Measurements from ENCODE around the gene SKAP2. TPM values are rescaled to one million over a fixed set of nuclear protein-coding genes. Genes with fewer than 3 reads are reported as not detected.

SKAP2 gene
- total RNA-seq, 1 experiment from 2014 or later = 3.2 TPM

DNA sequence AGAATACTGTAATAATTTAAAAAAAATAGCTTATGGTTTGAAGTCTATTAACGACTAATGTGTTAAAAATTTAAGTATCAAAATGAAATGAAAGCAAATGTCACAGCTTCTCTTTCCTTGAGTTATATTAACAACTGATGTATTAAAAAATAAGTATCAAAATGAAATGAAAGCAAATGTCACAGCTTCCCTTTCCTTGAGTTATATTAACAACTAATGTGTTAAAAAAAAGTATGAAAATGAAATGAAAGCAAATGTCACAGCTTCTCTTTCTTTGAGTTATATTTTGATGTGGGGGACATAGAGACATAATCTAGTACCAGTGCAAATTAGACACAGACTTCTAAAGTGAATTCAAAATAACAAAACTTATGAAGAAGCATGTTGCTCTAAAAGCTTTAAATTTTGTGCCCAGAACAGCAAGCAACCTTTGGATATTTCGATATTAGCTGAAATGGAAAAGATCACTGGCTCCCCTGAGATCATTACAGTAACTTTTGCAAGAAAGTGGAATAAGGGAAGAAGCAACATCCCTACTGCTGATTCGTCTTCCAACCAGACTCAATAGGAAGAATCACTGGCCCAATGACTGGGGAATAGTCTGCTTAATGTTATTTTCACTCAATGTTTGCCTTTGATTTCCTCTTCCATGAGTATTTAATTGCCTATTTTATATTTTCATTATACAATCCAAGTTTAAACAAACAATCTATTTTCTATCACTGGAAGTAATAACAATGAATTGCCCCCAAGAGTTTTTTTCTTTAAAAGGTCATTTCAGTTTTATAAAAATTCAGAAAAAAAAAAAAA lies 8.0 kb downstream of the SKAP2 start:
- Mint-ChIP-seq H3K9me3 (no peaks in the 10 kb centered on the region), H3K27me3 (ENCODE audit: low read depth) (peaks cover 85% of the 10 kb centered on the region), H3K4me1 (peaks cover 19 to 24% of the 10 kb centered on the region in 2 experiments), H3K36me3 (ENCODE audit: insufficient read depth in 1 of 3, low read depth in 3 of 3) (no peaks in the 10 kb centered on the region), H3K27ac (no peak overlapping the region), H3K4me3 (no peak overlapping the region; a peak in 1 of 5 replicates)
- H3K27me3 ChIP-seq (ENCODE audit: insufficient read depth, low read length) = peaks cover 8% of the 10 kb centered on the region; the same call in 1 of the 2 replicates
- H3K18ac ChIP-seq (ENCODE audit: insufficient read length, low read depth, low read length) = no peak overlapping the region
- WGBS (ENCODE audit: extremely low coverage, insufficient read length, low lambda C conversion rate) = no CpG with 5 or more reads among the region's 3 CpGs
- no peak overlapping the region for H4K91ac ChIP-seq (ENCODE audit: insufficient read length, low read depth, low read length)
- no peak overlapping the region for H4K5ac ChIP-seq (ENCODE audit: insufficient read length, low read depth, low read length)
- DNase-seq = no peak
- H2AFZ ChIP-seq (ENCODE audit: low read length) = no peak overlapping the region
- peaks cover 6% of the 10 kb centered on the region; the same call in 1 of the 2 replicates for H3K4me1 ChIP-seq (ENCODE audit: insufficient read depth, low read length)
- H3K23ac ChIP-seq (ENCODE audit: insufficient read length, low read depth, low read length) = no peak overlapping the region
- no peaks in the 10 kb centered on the region for H3K79me2 ChIP-seq (ENCODE audit: insufficient read depth, low read length)
- no peak overlapping the region for H3K14ac ChIP-seq (ENCODE audit: insufficient read depth, low read length)
- H3K23me2 ChIP-seq (ENCODE audit: insufficient read length, low read depth, low read length, poor library complexity, severe bottlenecking) = no peaks in the 10 kb centered on the region
- no peaks in the 10 kb centered on the region for H3K9me3 ChIP-seq (ENCODE audit: control insufficient read depth, low read depth, low read length)
- H2BK15ac ChIP-seq (ENCODE audit: low read depth, low read length) = no peak overlapping the region
- no peak overlapping the region for H2AK5ac ChIP-seq (ENCODE audit: insufficient read length, low read length)
- H3K56ac ChIP-seq (ENCODE audit: insufficient read length, low read depth, low read length) = no peak overlapping the region
- TF ChIP-seq, protein P1, sequence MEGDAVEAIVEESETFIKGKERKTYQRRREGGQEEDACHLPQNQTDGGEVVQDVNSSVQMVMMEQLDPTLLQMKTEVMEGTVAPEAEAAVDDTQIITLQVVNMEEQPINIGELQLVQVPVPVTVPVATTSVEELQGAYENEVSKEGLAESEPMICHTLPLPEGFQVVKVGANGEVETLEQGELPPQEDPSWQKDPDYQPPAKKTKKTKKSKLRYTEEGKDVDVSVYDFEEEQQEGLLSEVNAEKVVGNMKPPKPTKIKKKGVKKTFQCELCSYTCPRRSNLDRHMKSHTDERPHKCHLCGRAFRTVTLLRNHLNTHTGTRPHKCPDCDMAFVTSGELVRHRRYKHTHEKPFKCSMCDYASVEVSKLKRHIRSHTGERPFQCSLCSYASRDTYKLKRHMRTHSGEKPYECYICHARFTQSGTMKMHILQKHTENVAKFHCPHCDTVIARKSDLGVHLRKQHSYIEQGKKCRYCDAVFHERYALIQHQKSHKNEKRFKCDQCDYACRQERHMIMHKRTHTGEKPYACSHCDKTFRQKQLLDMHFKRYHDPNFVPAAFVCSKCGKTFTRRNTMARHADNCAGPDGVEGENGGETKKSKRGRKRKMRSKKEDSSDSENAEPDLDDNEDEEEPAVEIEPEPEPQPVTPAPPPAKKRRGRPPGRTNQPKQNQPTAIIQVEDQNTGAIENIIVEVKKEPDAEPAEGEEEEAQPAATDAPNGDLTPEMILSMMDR (conservative IDR thresholded peaks at IDR 0.05) = no peak
- no peak overlapping the region for H3K4ac ChIP-seq (ENCODE audit: low read depth, low read length)
- H3K4me2 ChIP-seq (ENCODE audit: insufficient read depth, insufficient read length, low read length) = no peak overlapping the region
- H3K27ac ChIP-seq (ENCODE audit: insufficient read length, low read depth, low read length) = no peak overlapping the region
- no peak overlapping the region for H3K9ac ChIP-seq (ENCODE audit: extremely low read depth, insufficient read length, low read length)
- no peak overlapping the region for H4K8ac ChIP-seq (replicated peaks; ENCODE audit: insufficient read length, low read depth, low read length)
- H2BK120ac ChIP-seq (ENCODE audit: low read depth, low read length, poor library complexity, severe bottlenecking) = no peak overlapping the region
- no peak overlapping the region for H2BK5ac ChIP-seq (ENCODE audit: insufficient read length, low read length)
- no peak overlapping the region for H2BK12ac ChIP-seq (ENCODE audit: insufficient read length, low read depth, low read length)
- no peak overlapping the region for H2BK20ac ChIP-seq (ENCODE audit: low read depth, low read length, poor library complexity, severe bottlenecking)
- no peak overlapping the region for H3T11ph ChIP-seq (ENCODE audit: low read length)
- H4K20me1 ChIP-seq (ENCODE audit: control insufficient read depth, insufficient read depth, insufficient read length) = no peaks in the 10 kb centered on the region
- H3K79me1 ChIP-seq (ENCODE audit: insufficient read depth, low read depth, low read length, poor library complexity, severe bottlenecking) = no peaks in the 10 kb centered on the region

Data from H9 (cell line).